GM04503 (cell line): Measurements from ENCODE around the gene CLDN4.

Experiments
- DNase-seq: peaks from one replicate; pipeline ENCODE4 v3.0.0-alpha.2; 2012; ENCODE audit warnings: low read depth

CLDN4 gene

GRCh38 chr7:73872056-73872908, 41.5 kb downstream of the CLDN4 start:
- no peak for DNase-seq

GRCh38 chr7:73876361-73876760, 45.6 kb downstream of the CLDN4 start:
- no peak for DNase-seq

GRCh38 chr7:73876973-73877372, 46.2 kb downstream of the CLDN4 start:
- no peak for DNase-seq

- peak; percentile 81 for DNase-seq
Measured at GRCh38 chr7:73879977-73880681, 49.3 kb downstream of the CLDN4 start.

- no peak for DNase-seq
Measured at GRCh38 chr7:73880755-73881328, 50.0 kb downstream of the CLDN4 start.

GRCh38 chr7:73881352-73882046, 50.7 kb downstream of the CLDN4 start:
- no peak for DNase-seq

- DNase-seq: no peak
Measured at GRCh38 chr7:73882047-73882402, 51.2 kb downstream of the CLDN4 start.
